Airway epithelial cell (primary cell): ENCODE measurements around the gene TTC31. TPM values are rescaled to one million over a fixed set of nuclear protein-coding genes. Genes with fewer than 3 reads are reported as not detected.

Experiments used
- total RNA-seq: library from RNA; depleted of rRNA; stranded (reverse); fragments of >200 nt; gene quantifications from 2 replicates; pipeline ENCODE4 v1.2.3, GENCODE V29; 2015

Gene TTC31
- 11.1 and 12.2 TPM in 2 replicates for total RNA-seq

GRCh38 chr2:74482801-74483674 is at the start of gene TTC31, which contains the start of gene CCDC142:
Gene TTC31, plus strand, starts transcription at chr2:74483081. Its CDS starts 15 bp downstream, at chr2:74483096.
Gene CCDC142, minus strand, starts transcription at chr2:74482998. Its CDS starts 161 bp downstream, at chr2:74482837.

GRCh38 chr2:74441690-74442482 is 41.0 kb upstream of the TTC31 start, which contains the start of gene RTKN:
Gene RTKN, minus strand, starts transcription at chr2:74441937. Its CDS starts 121 bp downstream, at chr2:74441816.

GRCh38 chr2:74454654-74455511 is 28.0 kb upstream of the TTC31 start, which contains the start of gene INO80B:
Gene INO80B, plus strand, starts transcription at chr2:74455087. Its CDS starts 30 bp downstream, at chr2:74455117.

GRCh38 chr2:74458132-74458937 is 24.5 kb upstream of the TTC31 start, which contains the start of gene WBP1:
Gene WBP1, plus strand, starts transcription at chr2:74458438. Its CDS starts 165 bp downstream, at chr2:74458603.

GRCh38 chr2:74472086-74472944 is 10.6 kb upstream of the TTC31 start, which contains the start of gene MRPL53:
Gene MRPL53, minus strand, starts transcription at chr2:74472680. Its CDS starts 20 bp downstream, at chr2:74472660.

DNA sequence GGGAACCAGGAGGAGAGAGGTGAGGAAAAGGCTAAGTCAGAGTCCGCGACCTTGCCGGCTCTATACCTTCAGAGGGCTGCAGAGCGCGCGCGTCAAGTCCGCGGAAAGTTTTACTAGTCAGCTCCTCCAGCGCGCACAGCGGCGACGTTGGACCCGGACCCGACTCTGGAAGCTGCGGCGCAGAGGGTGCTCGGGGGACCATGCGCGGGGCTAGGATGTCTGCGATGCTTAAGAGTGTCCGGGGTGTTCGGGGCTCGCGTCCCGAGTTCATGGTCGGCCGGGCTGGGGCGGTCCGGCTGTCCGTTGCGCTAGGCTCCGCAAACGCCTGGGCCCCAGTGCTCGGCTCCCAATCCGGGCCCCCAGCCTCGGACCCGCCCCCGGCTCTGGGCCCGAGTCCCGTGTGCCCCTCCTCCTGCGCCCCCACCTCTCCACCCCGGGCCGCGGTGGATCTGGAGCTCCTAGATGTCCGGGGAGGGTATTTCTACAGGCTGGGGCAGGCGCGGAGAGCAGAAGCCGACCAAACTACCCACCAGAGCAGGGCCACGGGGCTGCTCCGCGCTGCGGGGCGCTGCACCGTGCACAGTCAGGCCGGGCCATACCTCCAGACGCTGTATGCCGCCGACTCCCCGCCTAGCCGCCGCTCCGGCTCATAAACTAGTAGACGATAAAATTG is 16.5 kb downstream of the TTC31 start, which contains the start of gene LBX2:
Gene LBX2 (minus strand): TSS at position 337 of the 673 bp plus-strand sequence. CDS start 66 bp downstream, at position 271.

GRCh38 chr2:74507145-74507925 is 24.5 kb downstream of the TTC31 start, which contains the start of gene PCGF1:
Gene PCGF1, minus strand, starts transcription at chr2:74507695. Its CDS starts 27 bp downstream, at chr2:74507668.

DNA sequence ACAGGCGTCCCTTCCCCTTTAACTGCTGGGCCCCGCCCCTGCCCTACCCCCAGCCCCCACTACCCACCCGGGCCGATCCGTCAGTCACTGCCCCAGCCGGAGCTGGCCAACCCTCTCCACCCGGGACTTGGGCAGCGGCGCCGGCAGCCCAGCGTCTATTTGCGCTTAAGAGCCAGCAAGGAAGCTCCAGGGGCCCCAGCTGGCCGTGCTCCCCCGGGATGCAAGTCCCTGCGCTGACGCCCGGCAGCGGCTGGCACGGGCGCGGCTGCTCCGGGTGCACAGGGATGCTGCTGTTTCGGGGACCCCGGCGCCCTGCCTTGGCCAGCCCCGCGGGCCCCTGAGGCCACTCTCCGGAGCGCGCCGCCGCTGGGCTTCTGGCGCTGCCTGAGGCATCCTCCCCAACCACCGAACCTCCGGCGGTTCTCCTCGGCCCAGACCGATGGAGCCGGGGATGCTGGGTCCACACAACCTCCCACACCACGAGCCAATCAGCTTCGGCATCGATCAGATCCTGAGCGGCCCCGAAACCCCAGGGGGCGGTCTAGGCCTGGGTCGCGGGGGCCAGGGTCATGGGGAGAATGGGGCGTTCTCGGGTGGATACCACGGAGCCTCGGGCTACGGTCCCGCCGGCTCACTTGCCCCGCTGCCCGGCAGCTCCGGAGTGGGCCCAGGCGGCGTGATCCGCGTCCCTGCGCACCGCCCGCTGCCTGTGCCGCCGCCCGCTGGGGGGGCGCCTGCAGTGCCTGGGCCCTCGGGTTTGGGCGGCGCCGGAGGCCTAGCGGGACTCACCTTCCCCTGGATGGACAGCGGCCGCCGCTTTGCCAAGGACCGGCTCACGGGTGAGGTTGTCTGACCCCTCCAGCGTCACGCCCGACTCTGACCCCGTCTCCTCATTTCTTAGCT is 31.7 kb downstream of the TTC31 start, which contains the start of gene TLX2:
Gene TLX2 (plus strand): TSS at position 83 of the 903 bp plus-strand sequence. CDS start 357 bp downstream, at position 440.

GRCh38 chr2:74525717-74526648 is 43.1 kb downstream of the TTC31 start, which contains the start of gene DQX1:
Gene DQX1, minus strand, starts transcription at chr2:74526231. Its CDS starts 502 bp downstream, at chr2:74525729.

DNA sequence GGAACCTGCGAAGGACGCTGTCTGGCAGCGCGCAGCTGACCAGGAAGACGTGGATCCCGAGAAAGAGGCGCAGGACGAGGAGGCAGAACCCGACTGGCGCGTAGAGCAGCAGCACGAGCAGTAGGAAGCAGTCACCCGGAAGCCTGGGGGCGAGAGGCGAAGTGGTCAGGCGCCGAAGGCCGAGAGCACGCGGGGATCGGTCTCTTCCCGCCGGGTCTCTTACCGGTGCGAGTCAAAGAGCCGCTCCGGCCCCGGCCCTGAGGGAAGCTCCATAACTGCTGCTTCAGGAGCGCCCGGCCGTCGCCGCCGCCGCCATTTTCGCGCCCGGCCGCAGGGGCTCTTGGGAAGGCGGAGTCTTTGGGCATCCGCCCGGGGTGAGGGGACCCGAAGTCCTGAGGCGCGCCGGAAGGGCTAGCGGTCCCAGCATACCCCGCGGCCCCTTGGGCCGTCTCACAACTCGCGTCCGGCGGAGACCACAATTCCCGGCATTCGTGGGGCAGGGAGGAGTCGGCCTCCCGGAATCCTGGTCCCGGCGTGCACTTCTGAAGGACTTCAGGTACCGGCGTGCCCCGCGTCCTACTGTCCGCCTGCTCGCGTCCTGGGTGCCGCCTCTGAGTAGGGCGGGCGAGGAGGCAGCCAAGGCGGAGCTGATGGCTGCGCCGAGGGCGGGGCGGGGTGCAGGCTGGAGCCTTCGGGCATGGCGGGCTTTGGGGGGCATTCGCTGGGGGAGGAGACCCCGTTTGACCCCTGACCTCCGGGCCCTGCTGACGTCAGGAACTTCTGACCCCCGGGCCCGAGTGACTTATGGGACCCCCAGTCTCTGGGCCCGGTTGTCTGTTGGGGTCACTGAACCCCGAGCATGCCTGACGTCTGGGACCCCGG is 46.7 kb downstream of the TTC31 start, which contains the start of the genes AUP1 and HTRA2:
Gene AUP1 (minus strand): TSS at position 350 of the 882 bp plus-strand sequence. CDS start 77 bp downstream, at position 273.
Gene HTRA2 (plus strand): TSS at position 577 of the 882 bp plus-strand sequence. CDS start 74 bp downstream, at position 651.

